Prostate gland (tissue), 2 donors: Measurements from ENCODE around the gene ZNF217.

Source experiments
- POLR2A ChIP-seq: fragments of 450-650 bp; IDR thresholded peaks from one replicate; pipeline ENCODE4 v1.6.1; 2016; ENCODE audit warnings: antibody characterized with exemption, mild to moderate bottlenecking
- POLR2AphosphoS5 ChIP-seq: sonication (generic); formaldehyde crosslinking; IDR thresholded peaks from one replicate; pipeline ENCODE4 v1.6.1; 2017; ENCODE audit warnings: antibody characterized with exemption
- TF ChIP-seq, protein P1 (sequence below), 4 experiments: fragments of 200-600 bp in 2 of 4; fragments of 450-650 bp in 2 of 4; sonication (generic) in 2 of 4; IDR thresholded peaks; 1 replicate in 3 of 4; 2 replicates in 1 of 4; pipeline ENCODE4 v1.5.1; 2016 to 2019; ENCODE audit warnings: antibody characterized with exemption in 4 of 4, mild to moderate bottlenecking in 2 of 4, moderate library complexity in 2 of 4

- TF ChIP-seq POLR2A (no peak), POLR2AphosphoS5 (no peak)
- TF ChIP-seq, protein P1, sequence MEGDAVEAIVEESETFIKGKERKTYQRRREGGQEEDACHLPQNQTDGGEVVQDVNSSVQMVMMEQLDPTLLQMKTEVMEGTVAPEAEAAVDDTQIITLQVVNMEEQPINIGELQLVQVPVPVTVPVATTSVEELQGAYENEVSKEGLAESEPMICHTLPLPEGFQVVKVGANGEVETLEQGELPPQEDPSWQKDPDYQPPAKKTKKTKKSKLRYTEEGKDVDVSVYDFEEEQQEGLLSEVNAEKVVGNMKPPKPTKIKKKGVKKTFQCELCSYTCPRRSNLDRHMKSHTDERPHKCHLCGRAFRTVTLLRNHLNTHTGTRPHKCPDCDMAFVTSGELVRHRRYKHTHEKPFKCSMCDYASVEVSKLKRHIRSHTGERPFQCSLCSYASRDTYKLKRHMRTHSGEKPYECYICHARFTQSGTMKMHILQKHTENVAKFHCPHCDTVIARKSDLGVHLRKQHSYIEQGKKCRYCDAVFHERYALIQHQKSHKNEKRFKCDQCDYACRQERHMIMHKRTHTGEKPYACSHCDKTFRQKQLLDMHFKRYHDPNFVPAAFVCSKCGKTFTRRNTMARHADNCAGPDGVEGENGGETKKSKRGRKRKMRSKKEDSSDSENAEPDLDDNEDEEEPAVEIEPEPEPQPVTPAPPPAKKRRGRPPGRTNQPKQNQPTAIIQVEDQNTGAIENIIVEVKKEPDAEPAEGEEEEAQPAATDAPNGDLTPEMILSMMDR (IDR thresholded peaks at IDR 0.05), result no peak
These were observed 57.8 kb downstream of the ZNF217 start for GRCh38 chr20:53535878-53536277.
